ENCODE data around the gene PGAM5. TPM values are rescaled to one million over a fixed set of nuclear protein-coding genes. Genes with fewer than 3 reads are reported as not detected.

Gene PGAM5
- total RNA-seq, 6 donors from 2014 or later, result 16.8 to 38.6 (median 23.3) TPM

GRCh38 chr12:132739600-132740312 lies 29.1 kb downstream of the PGAM5 start:
- Histone ChIP-seq H3K9me3 (no peaks in the 10 kb centered on the region), H3K36me3 (peaks cover 42 to 100% (median 96%) of the 10 kb centered on the region in 4 donors), H3K4me3 (no peak overlapping the region), H3K27me3 (no peaks in the 10 kb centered on the region), H3K4me1 (no peaks in the 10 kb centered on the region), H3K27ac (no peak overlapping the region)
- 76 to 88% methylated on average over 10 to 19 of the region's 19 CpGs for WGBS, 2 donors
- TF ChIP-seq EP300 (IDR thresholded peaks at IDR 0.05), result no peak
- TF ChIP-seq CTCF (IDR thresholded peaks at IDR 0.05), result no peak
- TF ChIP-seq POLR2A (IDR thresholded peaks at IDR 0.05), result no peak
- TF ChIP-seq POLR2AphosphoS5 (IDR thresholded peaks at IDR 0.05), result no peak
- no peak for ATAC-seq (ENCODE audit: low FRiP score in 2 of 2)
- DNase-seq, result no peak

GRCh38 chr12:132740313-132740646 lies 29.6 kb downstream of the PGAM5 start:
- no peaks in the 10 kb centered on the region for H3K9me3 ChIP-seq
- H3K4me3 ChIP-seq, result no peak overlapping the region
- 91 to 93% methylated on average over 6 of the region's 6 CpGs for WGBS, 2 donors
- peaks cover 41 to 100% (median 96%) of the 10 kb centered on the region in 4 donors for H3K36me3 ChIP-seq
- no peak for DNase-seq
- H3K27ac ChIP-seq, result no peak overlapping the region
- no peaks in the 10 kb centered on the region for H3K27me3 ChIP-seq
- ATAC-seq (ENCODE audit: low FRiP score in 2 of 2), result no peak
- no peaks in the 10 kb centered on the region for H3K4me1 ChIP-seq
- TF ChIP-seq EP300 (IDR thresholded peaks at IDR 0.05) (no peak), POLR2AphosphoS5 (IDR thresholded peaks at IDR 0.05) (no peak), POLR2A (IDR thresholded peaks at IDR 0.05) (no peak), CTCF (IDR thresholded peaks at IDR 0.05) (no peak)

GRCh38 chr12:132740652-132741051 lies 30.0 kb downstream of the PGAM5 start:
- Histone ChIP-seq H3K4me1 (no peaks in the 10 kb centered on the region), H3K27me3 (no peaks in the 10 kb centered on the region), H3K4me3 (no peak overlapping the region), H3K9me3 (no peaks in the 10 kb centered on the region), H3K27ac (no peak overlapping the region), H3K36me3 (peaks cover 41 to 100% (median 96%) of the 10 kb centered on the region in 4 donors)
- TF ChIP-seq EP300 (IDR thresholded peaks at IDR 0.05), result no peak
- TF ChIP-seq CTCF (IDR thresholded peaks at IDR 0.05), result no peak
- no peak for TF ChIP-seq POLR2A (IDR thresholded peaks at IDR 0.05)
- no peak for TF ChIP-seq POLR2AphosphoS5 (IDR thresholded peaks at IDR 0.05)
- 82 to 91% methylated on average over 11 of the region's 11 CpGs for WGBS, 2 donors
- no peak for DNase-seq
- ATAC-seq (ENCODE audit: low FRiP score in 2 of 2), result no peak

GRCh38 chr12:132741620-132742019 lies 31.0 kb downstream of the PGAM5 start:
- H3K27ac ChIP-seq, result no peak overlapping the region
- no peaks in the 10 kb centered on the region for H3K4me1 ChIP-seq
- no peak overlapping the region for H3K4me3 ChIP-seq
- no peaks in the 10 kb centered on the region for H3K27me3 ChIP-seq
- DNase-seq, result no peak
- ATAC-seq (ENCODE audit: low FRiP score in 2 of 2), result no peak
- no peaks in the 10 kb centered on the region for H3K9me3 ChIP-seq
- H3K36me3 ChIP-seq, result peaks cover 34 to 100% (median 91%) of the 10 kb centered on the region in 4 donors
- WGBS, 2 donors, result 88 to 92% methylated on average over 8 of the region's 8 CpGs
- TF ChIP-seq POLR2AphosphoS5 (IDR thresholded peaks at IDR 0.05) (no peak), CTCF (IDR thresholded peaks at IDR 0.05) (no peak), EP300 (IDR thresholded peaks at IDR 0.05) (no peak), POLR2A (IDR thresholded peaks at IDR 0.05) (no peak)

GRCh38 chr12:132743831-132744230 lies 33.2 kb downstream of the PGAM5 start:
- H3K36me3 ChIP-seq, result peaks cover 49 to 100% (median 91%) of the 10 kb centered on the region in 4 donors
- no peak overlapping the region for H3K4me3 ChIP-seq
- H3K27ac ChIP-seq, result no peak overlapping the region
- DNase-seq (no peak), ATAC-seq (ENCODE audit: low FRiP score in 2 of 2) (no peak)
- H3K9me3 ChIP-seq, result no peaks in the 10 kb centered on the region
- H3K4me1 ChIP-seq, result no peaks in the 10 kb centered on the region
- H3K27me3 ChIP-seq, result no peaks in the 10 kb centered on the region
- WGBS, 2 donors, result 89 to 96% methylated on average over 13 of the region's 13 CpGs
- TF ChIP-seq CTCF (IDR thresholded peaks at IDR 0.05) (no peak), POLR2AphosphoS5 (IDR thresholded peaks at IDR 0.05) (no peak)
